ENCODE measurements around the gene PILRA. TPM values are rescaled to one million over a fixed set of nuclear protein-coding genes. Genes with fewer than 3 reads are reported as not detected.
"Not testable (repeated sequence)": the region's sequence is repeated elsewhere in the genome, so short reads cannot be mapped to it uniquely, and the experiment has no call there.

The PILRA gene
- total RNA-seq, 4 donors from 2014 or later: 5.8 to 9.5 (median 5.9) TPM

DNA sequence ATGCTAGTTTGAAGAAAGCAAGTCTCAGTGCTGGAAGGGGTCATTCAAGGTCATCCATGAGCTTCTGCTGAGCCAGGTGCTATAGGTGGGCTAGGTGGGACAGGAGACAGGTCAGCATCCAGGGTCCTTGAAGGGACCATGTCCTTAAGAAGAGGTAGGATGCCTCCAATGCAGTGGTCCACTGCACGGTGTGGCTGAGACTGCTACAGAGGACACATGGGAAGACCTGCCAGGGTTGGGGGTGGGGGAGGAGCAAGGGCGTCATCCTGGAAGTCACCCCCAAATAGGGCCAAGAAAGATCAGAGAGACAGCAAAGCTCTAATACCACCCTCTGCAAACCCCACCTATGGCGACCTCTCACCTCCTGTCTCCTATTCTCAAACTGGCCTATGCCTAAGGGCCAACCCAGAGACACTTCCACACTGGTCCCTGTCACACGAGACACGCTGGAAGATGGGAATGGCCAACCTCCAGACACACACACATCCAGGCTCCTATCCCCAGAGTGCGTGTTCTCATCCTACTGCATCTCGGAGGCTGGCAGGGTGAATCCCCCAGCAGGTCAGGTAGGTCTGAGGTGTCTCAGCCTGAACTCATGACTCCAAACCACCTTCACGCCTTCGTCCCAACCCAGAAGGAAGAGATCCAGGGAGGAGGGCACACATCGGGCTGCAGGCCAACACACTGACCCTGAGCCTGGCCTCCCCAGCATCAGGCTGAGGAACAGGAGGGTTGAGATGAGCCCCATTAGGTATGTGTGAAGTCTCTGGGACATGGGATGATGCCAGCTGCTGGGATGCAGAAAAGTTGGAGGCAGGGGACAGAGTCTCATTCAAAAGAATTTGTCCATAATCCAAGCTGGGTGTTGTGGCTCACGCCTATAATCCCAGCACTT lies 68.6 kb downstream of the PILRA start:
- H3K36me3 ChIP-seq: no peaks in the 10 kb centered on the region
- no peaks in the 10 kb centered on the region for H3K27me3 ChIP-seq
- TF ChIP-seq POLR2A (IDR thresholded peaks at IDR 0.05): no peak
- TF ChIP-seq, protein P1, sequence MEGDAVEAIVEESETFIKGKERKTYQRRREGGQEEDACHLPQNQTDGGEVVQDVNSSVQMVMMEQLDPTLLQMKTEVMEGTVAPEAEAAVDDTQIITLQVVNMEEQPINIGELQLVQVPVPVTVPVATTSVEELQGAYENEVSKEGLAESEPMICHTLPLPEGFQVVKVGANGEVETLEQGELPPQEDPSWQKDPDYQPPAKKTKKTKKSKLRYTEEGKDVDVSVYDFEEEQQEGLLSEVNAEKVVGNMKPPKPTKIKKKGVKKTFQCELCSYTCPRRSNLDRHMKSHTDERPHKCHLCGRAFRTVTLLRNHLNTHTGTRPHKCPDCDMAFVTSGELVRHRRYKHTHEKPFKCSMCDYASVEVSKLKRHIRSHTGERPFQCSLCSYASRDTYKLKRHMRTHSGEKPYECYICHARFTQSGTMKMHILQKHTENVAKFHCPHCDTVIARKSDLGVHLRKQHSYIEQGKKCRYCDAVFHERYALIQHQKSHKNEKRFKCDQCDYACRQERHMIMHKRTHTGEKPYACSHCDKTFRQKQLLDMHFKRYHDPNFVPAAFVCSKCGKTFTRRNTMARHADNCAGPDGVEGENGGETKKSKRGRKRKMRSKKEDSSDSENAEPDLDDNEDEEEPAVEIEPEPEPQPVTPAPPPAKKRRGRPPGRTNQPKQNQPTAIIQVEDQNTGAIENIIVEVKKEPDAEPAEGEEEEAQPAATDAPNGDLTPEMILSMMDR (IDR thresholded peaks at IDR 0.05): no peak

GRCh38 chr7:100443096-100443840 lies 70.0 kb downstream of the PILRA start:
- peaks cover 0 to 20% (median 6%) of the 10 kb centered on the region in 4 donors for H3K4me1 ChIP-seq
- no peak overlapping the region for H3K4me3 ChIP-seq
- peak in 1 of 3 donors; percentile 7 for DNase-seq
- no peaks in the 10 kb centered on the region for H3K27me3 ChIP-seq
- H3K27ac ChIP-seq: no peak overlapping the region
- no peaks in the 10 kb centered on the region for H3K9me3 ChIP-seq
- TF ChIP-seq, protein P1 (IDR thresholded peaks at IDR 0.05): no peak
- TF ChIP-seq POLR2A (IDR thresholded peaks at IDR 0.05): no peak
- no peaks in the 10 kb centered on the region for H3K36me3 ChIP-seq

More for the DNA sequence above, 68.6 kb downstream of the PILRA start:
- DNase-seq: peak in 2 of 3 donors; percentile 30 to 44
- Histone ChIP-seq H3K4me3 (no peak overlapping the region), H3K4me1 (peaks cover 0 to 20% (median 6%) of the 10 kb centered on the region in 4 donors), H3K27ac (no peak overlapping the region), H3K9me3 (no peaks in the 10 kb centered on the region)

DNA sequence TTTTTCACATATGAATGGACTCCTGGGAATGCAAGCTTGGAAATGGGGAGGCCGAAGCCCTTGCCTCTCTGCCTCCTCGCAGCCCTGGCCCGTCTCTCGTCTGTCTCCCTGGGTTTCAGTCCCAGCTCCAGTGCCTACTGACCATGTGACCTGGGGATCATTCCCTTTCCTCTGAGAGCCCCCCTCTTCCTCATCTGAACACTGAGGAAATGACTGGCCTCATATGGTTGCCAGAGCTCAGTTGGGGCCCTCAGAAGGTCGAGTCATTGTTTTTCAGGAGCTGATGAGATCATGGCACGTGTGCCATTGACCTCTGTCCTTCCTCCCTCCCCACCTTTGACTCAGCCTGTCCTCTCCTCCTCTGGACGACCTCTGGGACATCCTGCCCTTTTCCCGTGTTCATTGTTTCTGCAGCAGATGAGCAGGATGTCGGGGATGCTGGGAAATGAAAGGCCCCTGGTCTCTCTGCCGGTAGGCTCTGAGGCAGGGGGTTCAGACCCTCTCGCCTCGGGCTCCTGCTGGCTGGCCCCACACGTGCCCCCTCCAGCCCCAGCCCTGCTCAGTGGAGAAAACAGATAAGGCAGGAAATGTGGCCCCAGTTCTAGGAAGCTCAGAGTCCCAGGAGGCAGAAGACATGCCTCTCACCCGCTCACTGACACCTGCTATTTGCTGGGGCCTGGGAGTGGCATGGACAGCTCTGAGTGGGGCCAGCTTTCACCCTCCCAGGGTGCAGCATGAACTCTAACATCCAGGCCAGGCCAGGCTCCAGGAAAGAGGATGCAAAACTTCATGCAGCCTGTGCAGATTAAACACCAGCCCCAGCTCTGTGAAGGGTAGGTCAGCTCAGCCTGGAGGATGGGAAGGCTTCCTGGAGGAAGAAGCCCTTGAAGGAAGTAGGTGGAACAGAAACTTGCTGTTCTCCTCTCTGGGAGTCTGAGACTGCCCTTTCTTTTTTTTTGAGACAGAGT lies 71.3 kb downstream of the PILRA start:
- Histone ChIP-seq H3K27me3 (no peaks in the 10 kb centered on the region), H3K9me3 (no peaks in the 10 kb centered on the region), H3K4me1 (peaks cover 0 to 23% (median 6%) of the 10 kb centered on the region in 4 donors), H3K36me3 (no peaks in the 10 kb centered on the region), H3K4me3 (no peak overlapping the region), H3K27ac (peak overlapping the region; percentile 32 to 68 (median 55))
- peak in 2 of 3 donors; percentile 65 to 79 for DNase-seq
- TF ChIP-seq, protein P1 (IDR thresholded peaks at IDR 0.05): no peak
- TF ChIP-seq POLR2A (IDR thresholded peaks at IDR 0.05): no peak

GRCh38 chr7:100446040-100446439 lies 72.8 kb downstream of the PILRA start:
- no peak overlapping the region for H3K4me3 ChIP-seq
- H3K36me3 ChIP-seq: no peaks in the 10 kb centered on the region
- DNase-seq: peak in 1 of 3 donors; percentile 7
- H3K27ac ChIP-seq: no peak overlapping the region
- no peak for TF ChIP-seq POLR2A (IDR thresholded peaks at IDR 0.05)
- TF ChIP-seq, protein P1 (IDR thresholded peaks at IDR 0.05): no peak
- peaks cover 0 to 30% (median 10%) of the 10 kb centered on the region in 4 donors for H3K4me1 ChIP-seq
- no peaks in the 10 kb centered on the region for H3K27me3 ChIP-seq
- H3K9me3 ChIP-seq: no peaks in the 10 kb centered on the region

DNA sequence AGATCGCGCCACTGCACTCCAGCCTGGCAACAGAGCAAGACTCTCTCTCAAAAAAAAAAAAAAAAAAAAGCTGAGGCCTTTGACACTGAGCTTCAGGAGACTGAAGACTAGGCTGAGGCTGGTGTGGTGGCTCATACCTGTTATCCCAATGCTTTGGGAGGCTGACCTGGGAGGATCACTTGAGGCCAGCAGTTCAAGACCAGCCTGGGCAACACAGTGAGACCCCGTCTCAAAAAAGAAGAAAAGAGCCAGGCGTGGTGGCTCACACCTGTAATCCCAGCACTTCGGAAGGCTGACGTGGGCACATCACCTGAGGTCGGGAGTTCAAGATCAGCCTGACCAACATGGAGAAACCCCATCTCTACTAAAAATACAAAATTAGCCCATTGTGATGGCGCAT lies 74.1 kb downstream of the PILRA start:
- H3K4me1 ChIP-seq: peaks cover 0 to 31% (median 10%) of the 10 kb centered on the region in 4 donors
- H3K4me3 ChIP-seq, H3K27ac ChIP-seq, DNase-seq, H3K27me3 ChIP-seq, H3K9me3 ChIP-seq, H3K36me3 ChIP-seq: not testable (repeated sequence)
